H1 (cell line): ENCODE results near the gene PRAMEF8. TPM values are rescaled to one million over a fixed set of nuclear protein-coding genes. Genes with fewer than 3 reads are reported as not detected.
"Not testable (repeated sequence)": the region's sequence is repeated elsewhere in the genome, so short reads cannot be mapped to it uniquely, and the experiment has no call there.

Experiments used
- CTCF ChIA-PET: fragments of 300-600 bp; sonication (Branson Sonifier 250); formaldehyde crosslinking; loops from one replicate; lab custom pipeline; 2021; ENCODE audit not compliant: partially characterized antibody; lab: Charles Lee
- POLR2A ChIA-PET: fragments of 300-600 bp; sonication (Branson Sonifier 250); formaldehyde crosslinking; loops from one replicate; lab custom pipeline; 2021; ENCODE audit warnings: inconsistent platforms; ENCODE audit not compliant: partially characterized antibody; lab: Charles Lee
- DNase-seq, 2 experiments: peaks; one replicate each; pipeline versions ENCODE4 v3.0.0 to v3.0.0-alpha.2; 2010 to 2022; ENCODE audit warnings: low spot score in 2 of 2, low read depth in 1 of 2, mixed read lengths in 1 of 2
- FAIRE-seq: peaks from 2 replicates; lab custom pipeline; 2011; peaks lifted over from hg19 to GRCh38; lab: Jason Lieb, UNC
- H2AFZ ChIP-seq: 2 replicates; pipeline ENCODE4 v1.8.1; 2012; ENCODE audit warnings: low read length, inconsistent platforms
- H2AK5ac ChIP-seq: 2 replicates; pipeline ENCODE4 v1.6.1; 2013; ENCODE audit warnings: low read depth, low read length
- H2BK120ac ChIP-seq: replicated peaks from 2 replicates; pipeline ENCODE3; 2013; ENCODE audit warnings: low read depth, low read length, inconsistent platforms
- H2BK12ac ChIP-seq: 2 replicates; pipeline ENCODE4 v1.6.1; 2013; ENCODE audit warnings: low read depth, low read length
- H2BK15ac ChIP-seq: 2 replicates; pipeline ENCODE4 v1.6.1; 2013; ENCODE audit warnings: low read length
- H2BK20ac ChIP-seq: 2 replicates; pipeline ENCODE4 v1.6.1; 2013; ENCODE audit warnings: low read length
- H2BK5ac ChIP-seq: 2 replicates; pipeline ENCODE4 v1.6.1; 2013; ENCODE audit warnings: low read depth, low read length
- H3K14ac ChIP-seq: 2 replicates; pipeline ENCODE4 v1.6.1; 2013; ENCODE audit warnings: inconsistent platforms; ENCODE audit not compliant: insufficient read length
- H3K18ac ChIP-seq: 2 replicates; pipeline ENCODE4 v1.6.1; 2013; ENCODE audit warnings: low read length; ENCODE audit errors: extremely low read depth
- H3K23ac ChIP-seq: 2 replicates; pipeline ENCODE4 v1.6.1; 2013; ENCODE audit warnings: inconsistent platforms; ENCODE audit not compliant: insufficient read length
- H3K23me2 ChIP-seq: 2 replicates; pipeline ENCODE4 v1.6.1; 2013; ENCODE audit warnings: low read depth, low read length
- H3K27ac ChIP-seq: 2 replicates; pipeline ENCODE4 v1.6.1; 2011; ENCODE audit warnings: low read depth, low read length, inconsistent platforms
- H3K27me3 ChIP-seq, 4 experiments: replicated peaks in 1 of 4; 1 replicate in 1 of 4; 2 replicates in 3 of 4; pipeline versions ENCODE4 v1.6.1 to v1.8.1; 2011 to 2013; ENCODE audit warnings: low read length in 3 of 4, mild to moderate bottlenecking in 3 of 4, inconsistent platforms in 2 of 4, mixed read lengths in 2 of 4, moderate library complexity in 1 of 4; ENCODE audit not compliant: control insufficient read depth in 3 of 4, insufficient read depth in 3 of 4; ENCODE audit errors: extremely low read depth in 1 of 4
- H3K36me3 ChIP-seq, 4 experiments: 2 replicates each; pipeline versions ENCODE4 v1.6.1 to v1.8.1; 2011 to 2013; ENCODE audit warnings: mild to moderate bottlenecking in 4 of 4, low read length in 3 of 4, moderate library complexity in 2 of 4, control low read depth in 1 of 4, inconsistent platforms in 1 of 4; ENCODE audit not compliant: insufficient read depth in 4 of 4, control insufficient read depth in 2 of 4
- H3K4ac ChIP-seq: replicated peaks from 2 replicates; pipeline ENCODE3; 2013; ENCODE audit warnings: low read length, low read depth, mixed read lengths, inconsistent platforms; ENCODE audit not compliant: insufficient read length
- H3K4me1 ChIP-seq, 4 experiments: replicated peaks in 1 of 4; 1 replicate in 1 of 4; 2 replicates in 3 of 4; pipeline versions ENCODE4 v1.6.1 to v1.8.1; 2011 to 2013; ENCODE audit warnings: low read length in 3 of 4, inconsistent platforms in 2 of 4, mixed read lengths in 1 of 4; ENCODE audit not compliant: insufficient read depth in 4 of 4, control insufficient read depth in 3 of 4
- H3K4me2 ChIP-seq, 2 experiments: 2 replicates each; pipeline versions ENCODE4 v1.6.1 to v1.8.1; 2011 to 2013; ENCODE audit warnings: low read depth in 2 of 2, low read length in 2 of 2, control low read depth in 1 of 2, inconsistent platforms in 1 of 2, mild to moderate bottlenecking in 1 of 2; ENCODE audit not compliant: insufficient read depth in 1 of 2
- H3K4me3 ChIP-seq, 4 experiments: fragments of 200-600, 300-600 bp in 1 of 4; sonication (generic), shearing (Covaris generic), sonication (Bioruptor Twin) in 1 of 4; 2 replicates each; pipeline versions ENCODE4 v1.5.1 to v1.8.1; 2011 to 2016; ENCODE audit warnings: low read length in 4 of 4, low read depth in 3 of 4, control low read depth in 2 of 4, inconsistent platforms in 2 of 4, mild to moderate bottlenecking in 2 of 4, mixed read lengths in 1 of 4, moderate library complexity in 1 of 4; ENCODE audit not compliant: insufficient read depth in 2 of 4; ENCODE audit errors: extremely low read depth in 1 of 4
- H3K56ac ChIP-seq: replicated peaks from 2 replicates; pipeline ENCODE3; 2013; ENCODE audit warnings: low read depth, mild to moderate bottlenecking, mixed read lengths, low read length, inconsistent platforms; ENCODE audit not compliant: insufficient read length
- H3K79me1 ChIP-seq: 2 replicates; pipeline ENCODE4 v1.6.1; 2013; ENCODE audit warnings: low read depth, low read length, control low read depth
- H3K79me2 ChIP-seq, 2 experiments: 2 replicates each; pipeline versions ENCODE4 v1.6.1 to v1.8.1; 2012 to 2013; ENCODE audit warnings: low read length in 2 of 2, mild to moderate bottlenecking in 2 of 2, inconsistent platforms in 1 of 2; ENCODE audit not compliant: insufficient read depth in 2 of 2, control insufficient read depth in 1 of 2
- H3K9ac ChIP-seq, 4 experiments: replicated peaks in 1 of 4; 1 replicate in 1 of 4; 2 replicates in 3 of 4; pipeline versions ENCODE4 v1.6.1 to v1.8.1; 2011 to 2013; ENCODE audit warnings: low read depth in 3 of 4, low read length in 3 of 4, control low read depth in 2 of 4, mild to moderate bottlenecking in 2 of 4, moderate library complexity in 2 of 4, inconsistent platforms in 1 of 4; ENCODE audit errors: extremely low read depth in 1 of 4
- H3K9me3 ChIP-seq, 2 experiments: 2 replicates each; pipeline versions ENCODE4 v1.6.1 to v1.8.1; 2012 to 2013; ENCODE audit warnings: mild to moderate bottlenecking in 2 of 2, moderate library complexity in 2 of 2, control low read depth in 1 of 2, inconsistent platforms in 1 of 2, low read depth in 1 of 2, low read length in 1 of 2, mixed read lengths in 1 of 2; ENCODE audit not compliant: insufficient read depth in 2 of 2
- H4K20me1 ChIP-seq, 2 experiments: replicated peaks in 1 of 2; 2 replicates each; pipeline versions ENCODE3 to v1.8.1; 2011 to 2013; ENCODE audit warnings: inconsistent platforms in 2 of 2, low read length in 2 of 2, mild to moderate bottlenecking in 1 of 2; ENCODE audit not compliant: insufficient read depth in 2 of 2, control insufficient read depth in 1 of 2
- H4K5ac ChIP-seq: 2 replicates; pipeline ENCODE4 v1.6.1; 2013; ENCODE audit warnings: low read length, low read depth, mixed read lengths, inconsistent platforms; ENCODE audit not compliant: insufficient read length
- H4K8ac ChIP-seq: 2 replicates; pipeline ENCODE4 v1.8.0; 2013; ENCODE audit warnings: mild to moderate bottlenecking, moderate library complexity, low read length, inconsistent platforms; ENCODE audit not compliant: insufficient read depth; ENCODE audit errors: extremely low read depth
- H4K91ac ChIP-seq: replicated peaks from 2 replicates; pipeline ENCODE3; 2013; ENCODE audit warnings: low read length, mixed read lengths, inconsistent platforms; ENCODE audit not compliant: insufficient read length
- whole genome bisulfite sequencing, 2 experiments: shearing (Covaris generic) in 1 of 2; methylation state at CpG; one replicate each; pipeline versions ENCODE4 v1.1.6 to v1.1.7; 2013 to 2015; ENCODE audit warnings: low lambda C conversion rate in 2 of 2, mixed read lengths in 2 of 2, inconsistent platforms in 1 of 2, low coverage in 1 of 2, missing lambda C conversion rate in 1 of 2; ENCODE audit not compliant: insufficient replicate concordance in 2 of 2, insufficient coverage in 1 of 2, insufficient read length in 1 of 2; ENCODE audit errors: extremely low coverage in 1 of 2, missing lambda C conversion rate in 1 of 2; 5-methylcytosine and 5-hydroxymethylcytosine counted together
- long read RNA-seq, 2 experiments: library from RNA in 1 of 2; library from capped mRNA in 1 of 2; stranded (forward); transcript quantifications; one replicate each; pipeline ENCODE4 v2.0.0, GENCODE V29; 2021; ENCODE audit warnings: inconsistent platforms in 1 of 2
- polyA minus RNA-seq, 3 experiments: library from RNA; depleted of rRNA, polyadenylated mRNA; stranded (reverse); fragments of >200 nt; gene quantifications; 1 replicate in 2 of 3; 2 replicates in 1 of 3; pipeline ENCODE4 v1.2.3, GENCODE V29; 2011
- polyA plus RNA-seq, 7 experiments: library from polyadenylated mRNA; depleted of rRNA in 3 of 7; stranded (reverse) in 5 of 7; unstranded in 2 of 7; fragments of >200 nt in 5 of 7; fragments of 200-250 nt in 2 of 7; gene quantifications; 1 replicate in 5 of 7; 2 replicates in 1 of 7; 4 replicates in 1 of 7; pipeline versions ENCODE4 v1.2.1 to v1.2.3, GENCODE V29; 2011 to 2013; ENCODE audit warnings: missing spikeins in 2 of 7, mixed read lengths in 2 of 7
- total RNA-seq: library from RNA; stranded (reverse); fragmentation: NEBNext Ultra II Directional; extraction: Animal tissue kit (Norgen Biotek cat#: 25700); gene quantifications from 2 replicates; pipeline ENCODE4 v1.2.1, GENCODE V29; 2021

Gene PRAMEF8
- total RNA-seq (not detected in 2 replicates), polyA plus RNA-seq (2011; rRNA removed) (not detected in 2 replicates), polyA minus RNA-seq (2011; rRNA and poly(A)+ RNA removed) (not detected in 2 replicates)
- polyA plus RNA-seq (2011; cell fraction: cytosol; rRNA removed): not detected
- not detected for polyA plus RNA-seq (2011; cell fraction: nucleus; rRNA removed)
- polyA plus RNA-seq (2012, experiment 1 of 2): not detected in 4 replicates
- not detected for polyA plus RNA-seq (2012, experiment 2 of 2)
- polyA plus RNA-seq (2013, experiment 1 of 2): not detected
- not detected for polyA plus RNA-seq (2013, experiment 2 of 2)
- not detected for polyA minus RNA-seq (2011; cell fraction: cytosol; rRNA and poly(A)+ RNA removed)
- not detected for polyA minus RNA-seq (2011; cell fraction: nucleus; rRNA and poly(A)+ RNA removed)
- long read RNA-seq, experiment 1: 0 reads
- long read RNA-seq, experiment 2: 0 reads

DNA sequence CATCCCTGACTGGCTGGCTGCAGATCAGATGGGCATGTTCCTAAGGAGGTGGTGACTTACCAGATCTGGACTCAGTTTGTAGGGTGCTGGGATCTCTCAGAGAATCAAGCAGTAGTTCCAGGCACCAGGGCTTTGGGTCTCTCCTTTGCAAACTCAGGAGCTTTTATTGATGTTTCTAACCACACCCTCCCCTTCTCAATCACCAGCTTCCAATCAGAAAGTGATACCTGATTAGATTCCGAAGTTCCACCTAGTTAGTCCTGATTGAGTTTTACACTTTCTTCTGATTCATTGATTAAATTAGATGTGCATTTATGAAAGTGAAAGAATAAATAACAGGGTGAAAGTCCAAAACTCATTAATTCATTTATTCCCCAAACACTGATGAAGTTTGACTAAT is at the start of gene PRAMEF8:
Gene PRAMEF8, minus strand, starts transcription at position 101 of the 400 bp plus-strand sequence. CDS start 1,046 bp downstream, outside the sequence.
- CTCF ChIA-PET, POLR2A ChIA-PET, H3K79me2 ChIP-seq, DNase-seq, H4K8ac ChIP-seq, H3K14ac ChIP-seq, H3K23ac ChIP-seq, H3K56ac ChIP-seq, H3K18ac ChIP-seq, H3K9me3 ChIP-seq, FAIRE-seq, H3K9ac ChIP-seq, H3K4me1 ChIP-seq, H4K91ac ChIP-seq, H2BK5ac ChIP-seq, H3K4ac ChIP-seq, H2BK12ac ChIP-seq, H2AFZ ChIP-seq, H4K5ac ChIP-seq, H2BK15ac ChIP-seq, H3K36me3 ChIP-seq, H4K20me1 ChIP-seq, H2BK20ac ChIP-seq, H2AK5ac ChIP-seq, H3K27ac ChIP-seq, H3K79me1 ChIP-seq, H3K4me2 ChIP-seq, H2BK120ac ChIP-seq, H3K23me2 ChIP-seq, H3K4me3 ChIP-seq, H3K27me3 ChIP-seq: not testable (repeated sequence)
- no CpG with 5 or more reads among the region's 1 CpG for WGBS, 2 experiments
